ENCODE data around the gene DPRX.

- TF ChIP-seq CTCF (conservative IDR thresholded peaks at IDR 0.05; ENCODE audit: low read length) = no peak
- no peak for TF ChIP-seq EZH2phosphoT487 (IDR thresholded peaks at IDR 0.05; ENCODE audit: borderline replicate concordance, low read depth, low read length)
Measured at GRCh38 chr19:53606031-53606430, 25.8 kb upstream of the DPRX start.
